CD4-positive, CD25-positive, alpha-beta regulatory T cell (primary cell): ENCODE data around the gene TBX15. TPM values are rescaled to one million over a fixed set of nuclear protein-coding genes. Genes with fewer than 3 reads are reported as not detected.

ENCODE experiments used
- ATAC-seq, 2 donors: fragments of 150-1000 bp; cut with Tn5 transposase; one replicate each; pipeline ENCODE4 v1.10.0; 2021; ENCODE audit warnings: low read depth in 2 of 2, moderate number of reproducible peaks in 2 of 2, moderate library complexity in 1 of 2
- DNase-seq, 3 donors: peaks; one replicate each; pipeline versions ENCODE4 v3.0.0 to v3.0.0-alpha.2; 2012 to 2022; ENCODE audit warnings: mixed read lengths in 1 of 3
- H3K27ac ChIP-seq: one replicate; pipeline ENCODE4 v1.7.0; 2013; ENCODE audit warnings: mild to moderate bottlenecking, low read length; ENCODE audit not compliant: insufficient read depth, poor library complexity, severe bottlenecking
- H3K27me3 ChIP-seq: one replicate; pipeline ENCODE4 v1.7.0; 2013; ENCODE audit warnings: low read length; ENCODE audit not compliant: control insufficient read depth, insufficient read depth
- H3K36me3 ChIP-seq: one replicate; pipeline ENCODE4 v1.7.0; 2013; ENCODE audit warnings: mild to moderate bottlenecking, low read length, moderate library complexity; ENCODE audit not compliant: control insufficient read depth, insufficient read depth
- H3K4me1 ChIP-seq: 2 replicates; pipeline ENCODE4 v1.7.0; 2013; ENCODE audit warnings: mild to moderate bottlenecking, low read length; ENCODE audit not compliant: insufficient read depth, control insufficient read depth, poor library complexity, severe bottlenecking
- H3K4me3 ChIP-seq: one replicate; pipeline ENCODE4 v1.7.0; 2013; ENCODE audit warnings: low read depth, mild to moderate bottlenecking, low read length, moderate library complexity
- H3K9me3 ChIP-seq, 2 experiments: 1 replicate in 1 of 2; 2 replicates in 1 of 2; pipeline ENCODE4 v1.7.0; 2013; ENCODE audit warnings: low read length in 2 of 2, mild to moderate bottlenecking in 1 of 2, moderate library complexity in 1 of 2; ENCODE audit not compliant: control insufficient read depth in 2 of 2
- H3K27ac Mint-ChIP-seq, 3 donors: one replicate each; pipeline ENCODE4 v1.8.0; 2020 to 2022; ENCODE audit warnings: mild to moderate bottlenecking in 3 of 3, mixed read lengths in 3 of 3, moderate library complexity in 2 of 3
- H3K27me3 Mint-ChIP-seq: one replicate; pipeline ENCODE4 v1.8.0; 2022; ENCODE audit warnings: mild to moderate bottlenecking, mixed read lengths
- H3K36me3 Mint-ChIP-seq: one replicate; pipeline ENCODE4 v1.8.0; 2020; ENCODE audit warnings: mixed read lengths
- H3K4me1 Mint-ChIP-seq, 4 donors: one replicate each; pipeline ENCODE4 v1.8.0; 2020 to 2022; ENCODE audit warnings: mixed read lengths in 4 of 4, mild to moderate bottlenecking in 1 of 4
- H3K4me3 Mint-ChIP-seq, 4 donors: one replicate each; pipeline ENCODE4 v1.8.0; 2020 to 2022; ENCODE audit warnings: mild to moderate bottlenecking in 4 of 4, mixed read lengths in 4 of 4, moderate library complexity in 3 of 4
- H3K9me3 Mint-ChIP-seq, 7 donors: one replicate each; pipeline ENCODE4 v1.8.0; 2020 to 2022; ENCODE audit warnings: mixed read lengths in 7 of 7, mild to moderate bottlenecking in 3 of 7, moderate library complexity in 2 of 7
- polyA plus RNA-seq, 4 donors: library from polyadenylated mRNA; unstranded; fragments of 300-500 nt; fragmentation: Illumina TruSeq; gene quantifications; one replicate each; pipeline ENCODE4 v1.2.3, GENCODE V29; 2021
- total RNA-seq: library from RNA; stranded (reverse); gene quantifications from one replicate; pipeline ENCODE4 v1.2.3, GENCODE V29; 2022

Gene TBX15
- total and polyA plus RNA-seq, 5 donors from 2014 or later, result not detected

- Mint-ChIP-seq H3K27me3 (peaks cover 47% of the 10 kb centered on the region), H3K9me3 (peaks cover 0 to 15% (median 6%) of the 10 kb centered on the region in 7 donors), H3K27ac (no peak overlapping the region), H3K36me3 (peaks cover 21% of the 10 kb centered on the region), H3K4me1 (peaks cover 0 to 14% (median 7%) of the 10 kb centered on the region in 4 donors), H3K4me3 (no peak overlapping the region)
- Histone ChIP-seq H3K4me1 (peaks cover 8% of the 10 kb centered on the region), H3K9me3 (no peaks in the 10 kb centered on the region), H3K27ac (no peak overlapping the region), H3K4me3 (no peak overlapping the region), H3K27me3 (peaks cover 16% of the 10 kb centered on the region), H3K36me3 (no peaks in the 10 kb centered on the region)
- ATAC-seq, result no peak
- no peak for DNase-seq
Observed at GRCh38 chr1:119011116-119011515, 23.0 kb upstream of the TBX15 start.

DNA sequence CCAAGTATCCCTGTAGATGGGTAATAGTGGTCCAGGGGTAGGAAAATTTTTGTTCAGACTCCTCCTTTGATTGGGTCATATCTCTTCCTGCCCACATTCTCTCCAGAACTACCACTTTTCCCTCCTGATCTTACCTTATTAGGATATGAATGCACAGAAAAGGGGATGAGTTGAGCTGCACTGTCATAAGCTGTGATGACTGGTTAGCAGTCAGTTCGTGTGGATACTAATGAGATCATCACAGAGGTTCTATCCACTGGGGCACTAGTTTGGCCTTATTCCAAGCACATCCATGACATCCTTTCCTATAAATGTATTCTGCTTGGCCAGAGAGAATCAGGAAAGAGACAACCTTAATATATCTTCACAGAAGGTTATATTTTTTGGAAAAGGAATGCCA lies 22.1 kb upstream of the TBX15 start:
- peaks cover 25% of the 10 kb centered on the region for H3K27me3 ChIP-seq
- no peak overlapping the region for H3K27ac Mint-ChIP-seq
- H3K27ac ChIP-seq, result no peak overlapping the region
- peaks cover 14% of the 10 kb centered on the region for H3K36me3 Mint-ChIP-seq
- H3K9me3 Mint-ChIP-seq, result peaks cover 0 to 10% (median 7%) of the 10 kb centered on the region in 7 donors
- H3K4me3 Mint-ChIP-seq, result no peak overlapping the region
- DNase-seq (no peak), ATAC-seq (no peak)
- peaks cover 8% of the 10 kb centered on the region for H3K4me1 ChIP-seq
- H3K9me3 ChIP-seq, result no peaks in the 10 kb centered on the region
- H3K4me1 Mint-ChIP-seq, result peaks cover 0 to 17% (median 12%) of the 10 kb centered on the region in 4 donors
- no peaks in the 10 kb centered on the region for H3K36me3 ChIP-seq
- no peak overlapping the region for H3K4me3 ChIP-seq
- peaks cover 56% of the 10 kb centered on the region for H3K27me3 Mint-ChIP-seq

- no peak for DNase-seq
- Histone ChIP-seq H3K4me1 (peaks cover 8% of the 10 kb centered on the region), H3K36me3 (no peaks in the 10 kb centered on the region), H3K4me3 (no peak overlapping the region), H3K9me3 (no peaks in the 10 kb centered on the region), H3K27me3 (peaks cover 32% of the 10 kb centered on the region), H3K27ac (no peak overlapping the region)
- H3K4me3 Mint-ChIP-seq, result no peak overlapping the region
- no peak for ATAC-seq
- peaks cover 0 to 11% (median 6%) of the 10 kb centered on the region in 7 donors for H3K9me3 Mint-ChIP-seq
- peaks cover 0 to 17% (median 12%) of the 10 kb centered on the region in 4 donors for H3K4me1 Mint-ChIP-seq
- H3K36me3 Mint-ChIP-seq, result peaks cover 5% of the 10 kb centered on the region
- peaks cover 65% of the 10 kb centered on the region for H3K27me3 Mint-ChIP-seq
- no peak overlapping the region for H3K27ac Mint-ChIP-seq
Observed at GRCh38 chr1:119009312-119009655, 21.1 kb upstream of the TBX15 start.

- DNase-seq (peak in 1 of 3 donors; percentile 55), ATAC-seq (no peak)
- peak overlapping the region in 1 of 3 donors; percentile 67 for H3K27ac Mint-ChIP-seq
- H3K36me3 ChIP-seq, result no peaks in the 10 kb centered on the region
- H3K9me3 ChIP-seq, result no peaks in the 10 kb centered on the region
- H3K27ac ChIP-seq, result no peak overlapping the region
- peaks cover 0 to 12% (median 6%) of the 10 kb centered on the region in 7 donors for H3K9me3 Mint-ChIP-seq
- peaks cover 5% of the 10 kb centered on the region for H3K36me3 Mint-ChIP-seq
- peaks cover 8% of the 10 kb centered on the region for H3K4me1 ChIP-seq
- H3K4me3 Mint-ChIP-seq, result peak overlapping the region in 2 of 4 donors; percentile 37 to 75
- peaks cover 32% of the 10 kb centered on the region for H3K27me3 ChIP-seq
- no peak overlapping the region for H3K4me3 ChIP-seq
- peaks cover 0 to 17% (median 12%) of the 10 kb centered on the region in 4 donors for H3K4me1 Mint-ChIP-seq
- peaks cover 69% of the 10 kb centered on the region for H3K27me3 Mint-ChIP-seq
Observed at GRCh38 chr1:119008483-119009311, 20.6 kb upstream of the TBX15 start.

DNA sequence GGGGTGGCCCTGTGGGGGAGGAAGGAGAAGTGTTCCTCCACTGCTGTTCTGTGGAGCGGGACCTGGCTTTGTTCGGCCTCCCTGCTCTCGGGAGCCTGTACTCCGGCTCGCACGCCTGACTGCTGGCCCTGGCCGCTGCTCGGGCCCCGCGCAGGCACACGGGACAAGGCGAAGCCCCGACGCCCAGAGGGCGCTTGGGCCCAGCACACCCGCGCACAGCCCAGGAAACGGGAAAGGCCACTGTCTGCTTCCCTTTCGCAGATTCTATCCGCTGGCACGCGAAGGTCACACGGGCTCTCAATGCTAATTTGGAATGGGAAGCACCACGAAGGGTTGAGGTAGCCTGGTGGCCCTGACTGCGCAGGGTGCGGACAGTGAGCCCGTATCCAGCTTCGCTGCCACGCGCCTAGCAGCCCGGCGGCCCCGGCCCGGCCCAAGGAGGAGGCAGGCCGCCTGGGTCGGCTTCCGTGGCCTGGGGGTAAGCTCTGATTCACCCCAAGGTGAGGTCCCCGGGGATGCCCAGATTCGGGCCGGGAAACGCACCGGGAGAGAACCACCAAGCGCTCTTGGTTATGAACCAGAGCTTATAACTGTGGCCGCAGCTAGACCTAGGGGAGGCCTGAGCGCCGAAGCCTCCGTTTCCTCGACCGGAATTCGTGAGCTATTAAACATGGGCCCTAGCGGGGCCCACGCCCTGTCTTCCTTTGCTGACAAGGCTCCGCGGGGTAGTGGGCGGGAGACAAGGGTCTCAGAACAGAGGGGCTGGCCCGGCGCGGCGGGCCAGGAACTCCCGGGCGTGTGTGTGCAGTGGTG lies 19.7 kb upstream of the TBX15 start:
- no peak overlapping the region for H3K27ac ChIP-seq
- no peaks in the 10 kb centered on the region for H3K9me3 ChIP-seq
- peaks cover 0 to 16% (median 6%) of the 10 kb centered on the region in 7 donors for H3K9me3 Mint-ChIP-seq
- H3K4me1 Mint-ChIP-seq, result peaks cover 0 to 17% (median 12%) of the 10 kb centered on the region in 4 donors
- H3K36me3 Mint-ChIP-seq, result peaks cover 5% of the 10 kb centered on the region
- H3K4me3 ChIP-seq, result no peak overlapping the region
- peaks cover 8% of the 10 kb centered on the region for H3K4me1 ChIP-seq
- H3K27me3 Mint-ChIP-seq, result peaks cover 71% of the 10 kb centered on the region
- H3K4me3 Mint-ChIP-seq, result peak overlapping the region in 2 of 4 donors; percentile 37 to 75
- ATAC-seq (no peak), DNase-seq (no peak)
- no peak overlapping the region for H3K27ac Mint-ChIP-seq
- peaks cover 34% of the 10 kb centered on the region for H3K27me3 ChIP-seq
- no peaks in the 10 kb centered on the region for H3K36me3 ChIP-seq

- ATAC-seq (no peak), DNase-seq (no peak)
- no peak overlapping the region for H3K27ac ChIP-seq
- H3K4me3 ChIP-seq, result no peak overlapping the region
- no peaks in the 10 kb centered on the region for H3K9me3 ChIP-seq
- H3K27me3 Mint-ChIP-seq, result peaks cover 71% of the 10 kb centered on the region
- H3K36me3 Mint-ChIP-seq, result peaks cover 4% of the 10 kb centered on the region
- no peaks in the 10 kb centered on the region for H3K36me3 ChIP-seq
- peaks cover 37% of the 10 kb centered on the region for H3K27me3 ChIP-seq
- H3K9me3 Mint-ChIP-seq, result peaks cover 0 to 13% (median 2%) of the 10 kb centered on the region in 7 donors
- H3K4me3 Mint-ChIP-seq, result no peak overlapping the region
- no peak overlapping the region for H3K27ac Mint-ChIP-seq
- peaks cover 8% of the 10 kb centered on the region for H3K4me1 ChIP-seq
- peaks cover 0 to 18% (median 12%) of the 10 kb centered on the region in 4 donors for H3K4me1 Mint-ChIP-seq
Observed at GRCh38 chr1:119007339-119007669, 19.2 kb upstream of the TBX15 start.

DNA sequence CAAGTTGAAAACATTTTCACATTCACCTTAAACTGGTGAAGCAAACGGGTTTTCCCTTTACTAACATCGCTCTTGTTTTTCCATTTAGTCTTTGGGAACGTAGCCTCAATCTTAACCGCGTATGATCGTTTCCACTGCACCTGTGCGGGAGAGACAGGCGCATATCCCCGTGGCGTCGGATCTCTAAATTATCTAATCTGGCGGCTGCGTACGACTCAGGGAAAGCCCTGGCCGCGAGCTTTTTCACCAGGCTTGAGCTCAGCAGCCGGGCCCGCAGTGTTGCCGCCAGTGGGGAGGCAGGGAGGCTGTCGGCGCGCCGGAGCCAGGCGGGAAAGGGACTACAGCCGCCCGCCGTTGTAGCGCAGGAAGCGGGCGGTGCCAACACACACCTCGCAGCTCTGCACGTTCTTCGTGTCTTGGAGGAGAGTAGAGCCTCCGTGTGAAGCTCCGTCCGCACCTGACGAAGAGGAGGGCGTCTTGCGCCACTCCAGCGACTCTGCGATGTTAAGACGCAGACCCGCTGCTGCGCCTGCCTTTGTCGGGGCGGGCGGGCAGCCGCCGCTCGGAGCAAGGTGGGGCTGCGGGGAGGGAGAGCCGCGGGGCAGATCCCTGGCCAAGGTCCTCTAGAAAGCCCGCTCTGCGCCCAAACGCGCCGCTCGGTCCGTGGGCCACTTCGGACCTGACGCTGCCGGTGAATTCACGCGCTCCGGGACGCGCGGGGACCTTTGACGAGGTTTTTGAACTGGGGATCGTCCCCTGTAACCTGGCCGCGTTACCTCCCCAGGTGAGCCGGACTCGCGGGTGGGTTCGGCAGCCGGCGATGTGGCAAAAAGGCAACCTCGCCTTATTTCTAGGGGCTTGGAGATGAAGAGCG lies 18.5 kb upstream of the TBX15 start:
- H3K9me3 Mint-ChIP-seq, result peaks cover 0 to 13% (median 1%) of the 10 kb centered on the region in 7 donors
- H3K4me1 ChIP-seq, result peaks cover 10% of the 10 kb centered on the region
- no peak for ATAC-seq
- DNase-seq, result no peak
- H3K9me3 ChIP-seq, result no peaks in the 10 kb centered on the region
- H3K36me3 Mint-ChIP-seq, result no peaks in the 10 kb centered on the region
- no peaks in the 10 kb centered on the region for H3K36me3 ChIP-seq
- H3K27ac ChIP-seq, result no peak overlapping the region
- peaks cover 0 to 23% (median 12%) of the 10 kb centered on the region in 4 donors for H3K4me1 Mint-ChIP-seq
- no peak overlapping the region for H3K4me3 ChIP-seq
- H3K27me3 Mint-ChIP-seq, result peaks cover 65% of the 10 kb centered on the region
- no peak overlapping the region for H3K27ac Mint-ChIP-seq
- H3K27me3 ChIP-seq, result peaks cover 41% of the 10 kb centered on the region
- H3K4me3 Mint-ChIP-seq, result peak overlapping the region in 2 of 4 donors; percentile 22 to 24
